OCI-LY3 (cell line): ENCODE measurements around the gene RETREG1.

Experiments
- H2AFZ ChIP-seq: fragments of 200-600, 300-600 bp; shearing (Covaris generic); 2 replicates; pipeline ENCODE4 v1.6.0; 2014; ENCODE audit warnings: antibody characterized with exemption, low read depth, low read length
- H3K27ac ChIP-seq: fragments of 200-600, 300-600 bp; sonication (generic); 2 replicates; pipeline ENCODE4 v1.5.1; 2014; ENCODE audit warnings: mild to moderate bottlenecking, low read length, moderate library complexity, mixed read lengths
- H3K27me3 ChIP-seq: fragments of 200-600, 300-600 bp; sonication (generic); 2 replicates; pipeline ENCODE4 v1.6.1; 2014; ENCODE audit warnings: low read depth, low read length, mixed read lengths
- H3K36me3 ChIP-seq: fragments of 200-600, 300-600 bp; sonication (generic); replicated peaks from 2 replicates; pipeline ENCODE3; 2014; ENCODE audit warnings: low read depth, low read length, mixed read lengths
- H3K4me1 ChIP-seq: fragments of 300-600, 200-600 bp; sonication (generic); 2 replicates; pipeline ENCODE4 v1.6.1; 2014; ENCODE audit warnings: low read length, mixed read lengths
- H3K4me2 ChIP-seq: fragments of 200-600, 300-600 bp; sonication (generic); 2 replicates; pipeline ENCODE4 v1.6.1; 2014; ENCODE audit warnings: low read length, mixed read lengths
- H3K4me3 ChIP-seq: fragments of 300-600, 200-600 bp; sonication (generic); 2 replicates; pipeline ENCODE4 v1.5.1; 2014; ENCODE audit warnings: antibody characterized with exemption, mild to moderate bottlenecking, low read length, moderate library complexity
- H3K79me2 ChIP-seq: fragments of 300-600, 200-600 bp; shearing (Covaris generic); 2 replicates; pipeline ENCODE4 v1.6.1; 2014; ENCODE audit warnings: mild to moderate bottlenecking, low read length, mixed read lengths
- H3K9ac ChIP-seq: fragments of 300-600, 200-600 bp; shearing (Covaris generic); 2 replicates; pipeline ENCODE4 v1.6.0; 2014; ENCODE audit warnings: mild to moderate bottlenecking, low read length, moderate library complexity
- H3K9me3 ChIP-seq: fragments of 200-600, 300-600 bp; shearing (Covaris generic); 2 replicates; pipeline ENCODE4 v1.6.1; 2014; ENCODE audit warnings: low read length, mixed read lengths; ENCODE audit not compliant: insufficient read depth
- H4K20me1 ChIP-seq: fragments of 200-600, 300-600 bp; sonication (generic); 2 replicates; pipeline ENCODE4 v1.6.1; 2016; ENCODE audit warnings: low read length, mixed read lengths; ENCODE audit not compliant: insufficient read depth
- EZH2phosphoT487 ChIP-seq: fragments of 200-600 bp; shearing (Covaris generic); IDR thresholded peaks from 2 replicates; pipeline ENCODE4 v1.6.1; 2018; ENCODE audit warnings: antibody characterized with exemption, mixed run types, low read depth
- TF ChIP-seq, protein P1 (sequence below): fragments of 200-600, 300-600 bp; sonication (generic); IDR thresholded peaks from 2 replicates; pipeline ENCODE4 v1.5.1; 2014; ENCODE audit warnings: antibody characterized with exemption, low read length, low read depth

Gene RETREG1

DNA sequence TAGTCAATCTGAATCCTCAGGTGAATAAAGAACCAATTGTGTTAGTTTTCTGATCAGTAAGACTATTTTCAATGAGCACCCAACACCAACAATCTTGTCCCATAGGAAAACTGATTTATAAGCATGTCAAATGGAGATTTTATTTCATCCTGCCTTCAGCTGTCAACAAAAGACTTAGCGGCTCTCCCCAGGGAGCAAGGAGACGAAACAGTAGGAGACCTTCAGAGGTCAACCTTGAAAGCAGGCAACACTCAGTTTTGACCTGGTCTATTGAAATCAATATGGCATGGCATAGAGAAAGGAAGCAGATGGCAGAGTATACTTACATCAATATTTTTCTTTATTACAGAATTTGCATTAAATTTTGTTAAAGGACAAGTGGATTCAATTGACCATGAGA, 185.3 kb downstream of the RETREG1 start:
- no peak overlapping the region for H2AFZ ChIP-seq
- H3K36me3 ChIP-seq: no peaks in the 10 kb centered on the region
- TF ChIP-seq, protein P1, sequence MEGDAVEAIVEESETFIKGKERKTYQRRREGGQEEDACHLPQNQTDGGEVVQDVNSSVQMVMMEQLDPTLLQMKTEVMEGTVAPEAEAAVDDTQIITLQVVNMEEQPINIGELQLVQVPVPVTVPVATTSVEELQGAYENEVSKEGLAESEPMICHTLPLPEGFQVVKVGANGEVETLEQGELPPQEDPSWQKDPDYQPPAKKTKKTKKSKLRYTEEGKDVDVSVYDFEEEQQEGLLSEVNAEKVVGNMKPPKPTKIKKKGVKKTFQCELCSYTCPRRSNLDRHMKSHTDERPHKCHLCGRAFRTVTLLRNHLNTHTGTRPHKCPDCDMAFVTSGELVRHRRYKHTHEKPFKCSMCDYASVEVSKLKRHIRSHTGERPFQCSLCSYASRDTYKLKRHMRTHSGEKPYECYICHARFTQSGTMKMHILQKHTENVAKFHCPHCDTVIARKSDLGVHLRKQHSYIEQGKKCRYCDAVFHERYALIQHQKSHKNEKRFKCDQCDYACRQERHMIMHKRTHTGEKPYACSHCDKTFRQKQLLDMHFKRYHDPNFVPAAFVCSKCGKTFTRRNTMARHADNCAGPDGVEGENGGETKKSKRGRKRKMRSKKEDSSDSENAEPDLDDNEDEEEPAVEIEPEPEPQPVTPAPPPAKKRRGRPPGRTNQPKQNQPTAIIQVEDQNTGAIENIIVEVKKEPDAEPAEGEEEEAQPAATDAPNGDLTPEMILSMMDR: no peak
- TF ChIP-seq EZH2phosphoT487: no peak
- H3K9ac ChIP-seq: no peak overlapping the region
- no peaks in the 10 kb centered on the region for H3K4me1 ChIP-seq
- no peaks in the 10 kb centered on the region for H3K27me3 ChIP-seq
- no peak overlapping the region for H3K27ac ChIP-seq
- H3K79me2 ChIP-seq: no peaks in the 10 kb centered on the region
- H4K20me1 ChIP-seq: no peaks in the 10 kb centered on the region
- no peak overlapping the region for H3K4me3 ChIP-seq
- no peak overlapping the region for H3K4me2 ChIP-seq
- no peaks in the 10 kb centered on the region for H3K9me3 ChIP-seq

DNA sequence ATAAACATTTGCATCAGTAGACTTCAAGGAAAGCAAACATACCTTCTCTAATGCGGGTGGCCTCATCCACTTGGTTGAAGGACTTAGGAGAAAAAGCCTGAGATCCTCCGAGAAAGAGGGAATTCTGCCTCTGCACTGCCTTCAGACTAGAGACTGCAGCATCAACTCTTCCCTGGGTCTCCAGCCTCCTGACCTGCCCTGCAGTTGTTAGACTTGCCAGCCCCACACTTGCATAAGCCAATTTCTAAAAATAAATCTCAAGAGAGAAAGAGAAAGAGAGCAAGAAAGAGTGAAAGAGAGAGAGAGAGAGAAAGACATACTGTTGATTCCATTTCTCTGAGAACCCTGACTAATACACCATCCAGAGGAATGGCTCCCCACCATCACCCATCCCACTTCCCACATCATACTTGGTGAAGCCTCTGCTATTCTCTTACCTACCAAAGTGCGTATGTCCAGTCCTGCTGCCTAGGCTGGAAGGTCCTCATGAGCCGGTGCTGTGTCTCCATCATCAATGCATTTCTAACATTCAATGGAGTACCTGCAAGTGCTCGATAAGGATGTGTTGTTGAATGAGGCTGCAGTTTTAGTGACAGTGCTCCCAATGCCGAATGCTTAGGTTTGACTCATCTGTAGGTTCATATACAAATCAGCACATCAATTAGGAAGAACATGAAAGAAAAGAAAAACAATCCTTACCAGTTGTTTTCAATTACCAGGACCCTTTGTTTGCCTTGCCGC, 186.3 kb downstream of the RETREG1 start:
- H3K27me3 ChIP-seq: no peaks in the 10 kb centered on the region
- no peaks in the 10 kb centered on the region for H3K36me3 ChIP-seq
- TF ChIP-seq, protein P1: no peak
- no peaks in the 10 kb centered on the region for H3K9me3 ChIP-seq
- no peaks in the 10 kb centered on the region for H3K79me2 ChIP-seq
- H2AFZ ChIP-seq: no peak overlapping the region
- no peaks in the 10 kb centered on the region for H3K4me1 ChIP-seq
- no peak overlapping the region for H3K9ac ChIP-seq
- no peak overlapping the region for H3K27ac ChIP-seq
- H4K20me1 ChIP-seq: no peaks in the 10 kb centered on the region
- H3K4me2 ChIP-seq: no peak overlapping the region
- no peak overlapping the region for H3K4me3 ChIP-seq

DNA sequence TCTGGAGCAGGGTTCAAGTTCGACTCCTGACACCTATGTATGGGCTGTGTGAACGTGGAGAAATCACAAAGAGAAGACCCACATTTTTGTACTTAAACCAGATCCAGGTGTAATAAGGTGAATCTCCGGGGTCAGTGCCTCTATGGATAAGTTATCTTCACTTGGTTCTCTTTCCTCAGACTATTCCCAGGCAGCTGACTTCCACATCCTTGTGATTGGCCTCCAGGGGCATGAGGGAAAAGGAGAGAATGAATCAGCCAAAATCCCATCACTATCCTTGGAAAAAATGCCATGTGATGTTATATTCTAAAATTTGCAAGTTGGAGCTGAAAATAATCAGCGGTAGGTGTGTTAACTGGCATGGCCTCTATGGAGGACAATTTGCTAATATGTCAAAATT, 188.4 kb downstream of the RETREG1 start:
- no peak overlapping the region for H2AFZ ChIP-seq
- no peak overlapping the region for H3K27ac ChIP-seq
- H4K20me1 ChIP-seq: no peaks in the 10 kb centered on the region
- H3K4me1 ChIP-seq: no peaks in the 10 kb centered on the region
- no peaks in the 10 kb centered on the region for H3K79me2 ChIP-seq
- H3K4me3 ChIP-seq: no peak overlapping the region
- H3K36me3 ChIP-seq: no peaks in the 10 kb centered on the region
- no peaks in the 10 kb centered on the region for H3K9me3 ChIP-seq
- H3K27me3 ChIP-seq: no peaks in the 10 kb centered on the region
- no peak overlapping the region for H3K4me2 ChIP-seq
- no peak for TF ChIP-seq EZH2phosphoT487
- TF ChIP-seq, protein P1: no peak
- no peak overlapping the region for H3K9ac ChIP-seq

DNA sequence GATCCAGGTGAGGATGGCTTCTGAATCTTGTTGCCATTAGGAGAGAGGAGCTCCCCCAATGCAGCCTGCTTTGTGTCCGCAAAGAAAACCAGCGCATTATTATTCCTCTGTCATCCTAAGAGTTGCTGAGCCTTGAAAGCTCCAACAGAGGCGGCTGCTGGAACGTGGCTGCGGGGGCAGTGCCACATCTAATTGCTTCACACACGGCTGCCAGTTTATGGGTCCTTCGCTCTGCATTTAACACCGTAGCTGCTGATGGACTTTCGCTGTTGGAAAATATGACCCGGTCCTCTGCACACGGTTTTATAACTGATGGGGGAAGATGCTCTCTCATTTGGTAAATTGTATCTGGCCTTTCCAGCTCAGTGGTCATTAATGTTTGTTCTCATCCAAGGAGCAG, 189.2 kb downstream of the RETREG1 start:
- Histone ChIP-seq H3K4me2 (no peak overlapping the region), H3K36me3 (no peaks in the 10 kb centered on the region), H2AFZ (no peak overlapping the region), H4K20me1 (no peaks in the 10 kb centered on the region), H3K9ac (no peak overlapping the region), H3K9me3 (no peaks in the 10 kb centered on the region), H3K4me1 (no peaks in the 10 kb centered on the region), H3K79me2 (no peaks in the 10 kb centered on the region), H3K4me3 (no peak overlapping the region), H3K27ac (no peak overlapping the region), H3K27me3 (no peaks in the 10 kb centered on the region)
- TF ChIP-seq, protein P1: no peak
- TF ChIP-seq EZH2phosphoT487: no peak
